ENCODE measurements around the gene SLC25A13. TPM values are rescaled to one million over a fixed set of nuclear protein-coding genes. Genes with fewer than 3 reads are reported as not detected.

SLC25A13 gene
- total and polyA plus RNA-seq, 2 of the 13 experiments (the other 11 are each of a cell fraction or from before 2014, with no cell fraction given) = 36.2 to 84.9 TPM

GRCh38 chr7:96093435-96093834 lies 228.5 kb downstream of the SLC25A13 start:
- Histone ChIP-seq H3K9ac (ENCODE audit: insufficient read depth, low read depth, low read length) (no peak overlapping the region), H3K27me3 (ENCODE audit: control insufficient read depth in 1 of 2, insufficient read depth in 2 of 2, low read length in 2 of 2) (no peaks in the 10 kb centered on the region), H4K20me1 (ENCODE audit: insufficient read depth, low read length) (no peaks in the 10 kb centered on the region), H3K4me1 (ENCODE audit: insufficient read depth, low read length) (no peaks in the 10 kb centered on the region), H3K4me3 (replicated peaks in 1 of 3; ENCODE audit: insufficient read depth in 1 of 3, low read depth in 2 of 3, low read length in 3 of 3) (no peak overlapping the region), H3K4me2 (ENCODE audit: low read depth, low read length) (no peak overlapping the region), H3K79me2 (ENCODE audit: insufficient read depth, low read length) (no peaks in the 10 kb centered on the region), H3K27ac (ENCODE audit: extremely low read length, insufficient read depth, low read length) (no peak overlapping the region), H2AFZ (ENCODE audit: low read length) (no peak overlapping the region), H3K36me3 (replicated peaks in 1 of 2; ENCODE audit: control insufficient read depth in 1 of 2, insufficient read depth in 2 of 2, low read length in 2 of 2) (no peaks in the 10 kb centered on the region), H3K9me3 (ENCODE audit: low read length) (no peaks in the 10 kb centered on the region)
- no TSS peak for BruUV-seq (replicated peaks)
- ATAC-seq = no peak
- in situ Hi-C loops (cut with HindIII; ENCODE audit: extremely low pct_ligation_motif_present, low pct_unique_long_range_greater_than_20kb) = no loop called here
- CTCF ChIA-PET (ENCODE audit: low intra/inter-chr PET ratio, low total read pairs) = no interaction called here
- no peak for DNase-seq (ENCODE audit: low spot score)
- POLR2A ChIA-PET = no interaction called here
- no peak for FAIRE-seq
- 3% methylated on average over 1 of the region's 1 CpG for whole genome bisulfite sequencing (ENCODE audit: low lambda C conversion rate)
- TF ChIP-seq GABPB1 (CRISPR knock-in tag; IDR thresholded peaks at IDR 0.05) (no peak), BORCS8-MEF2B (CRISPR knock-in tag; IDR thresholded peaks at IDR 0.05) (no peak), ZBTB42 (CRISPR knock-in tag; IDR thresholded peaks at IDR 0.05) (no peak), RELA (CRISPR knock-in tag; IDR thresholded peaks at IDR 0.05) (no peak), AGO2 (optimal IDR thresholded peaks at IDR 0.05; ENCODE audit: low read depth, low read length) (no peak)
- intact Hi-C loops (cut with micrococcal nuclease; ENCODE audit: unreplicated experiment) = no loop called here

- in situ Hi-C loops (cut with HindIII; ENCODE audit: extremely low pct_ligation_motif_present, low pct_unique_long_range_greater_than_20kb) = no loop called here
Observed at GRCh38 chr7:96090756-96091155, 231.1 kb downstream of the SLC25A13 start.

More at GRCh38 chr7:96090756-96091155, 231.1 kb downstream of the SLC25A13 start:
- Histone ChIP-seq H3K4me3 (replicated peaks in 1 of 3; ENCODE audit: insufficient read depth in 1 of 3, low read depth in 2 of 3, low read length in 3 of 3) (no peak overlapping the region), H3K27me3 (ENCODE audit: control insufficient read depth in 1 of 2, insufficient read depth in 2 of 2, low read length in 2 of 2) (no peaks in the 10 kb centered on the region), H2AFZ (ENCODE audit: low read length) (no peak overlapping the region), H3K9ac (ENCODE audit: insufficient read depth, low read depth, low read length) (no peak overlapping the region), H3K27ac (ENCODE audit: extremely low read length, insufficient read depth, low read length) (no peak overlapping the region), H4K20me1 (ENCODE audit: insufficient read depth, low read length) (no peaks in the 10 kb centered on the region), H3K9me3 (ENCODE audit: low read length) (no peaks in the 10 kb centered on the region), H3K36me3 (replicated peaks in 1 of 2; ENCODE audit: control insufficient read depth in 1 of 2, insufficient read depth in 2 of 2, low read length in 2 of 2) (no peaks in the 10 kb centered on the region), H3K4me2 (ENCODE audit: low read depth, low read length) (no peak overlapping the region), H3K4me1 (ENCODE audit: insufficient read depth, low read length) (no peaks in the 10 kb centered on the region), H3K79me2 (ENCODE audit: insufficient read depth, low read length) (no peaks in the 10 kb centered on the region)
- FAIRE-seq (no peak), ATAC-seq (no peak), DNase-seq (ENCODE audit: low spot score) (no peak)
- no peak for TF ChIP-seq ELF4 (CRISPR knock-in tag; IDR thresholded peaks at IDR 0.05; ENCODE audit: borderline replicate concordance)
- no TSS peak for BruUV-seq (replicated peaks)
- ChIA-PET CTCF (ENCODE audit: low intra/inter-chr PET ratio, low total read pairs) (no interaction called here), POLR2A (no interaction called here)
- intact Hi-C loops (cut with micrococcal nuclease; ENCODE audit: unreplicated experiment) = no loop called here
- WGBS (ENCODE audit: low lambda C conversion rate) = 70% methylated on average over 6 of the region's 6 CpGs
